K562 (cell line): ENCODE results near the gene XPR1. TPM values are rescaled to one million over a fixed set of nuclear protein-coding genes. Genes with fewer than 3 reads are reported as not detected.

Experiments
- ASH1L ChIP-seq: fragments of 450-650 bp; IDR thresholded peaks from 2 replicates; pipeline ENCODE4 v1.6.1; 2018; ENCODE audit warnings: borderline replicate concordance, mild to moderate bottlenecking, low read depth; ENCODE audit not compliant: partially characterized antibody
- GATAD2A ChIP-seq: fragments of 450-650 bp; IDR thresholded peaks from 2 replicates; pipeline ENCODE4 v1.6.1; 2017
- HDAC1 ChIP-seq, 2 experiments: fragments of 450-650 bp; IDR thresholded peaks; 2 replicates each; pipeline ENCODE4 v1.6.1; 2016 to 2017; ENCODE audit warnings: inconsistent platforms in 1 of 2, mild to moderate bottlenecking in 1 of 2, moderate library complexity in 1 of 2
- JUND ChIP-seq, 2 experiments: IDR thresholded peaks; 2 replicates in 1 of 2; 3 replicates in 1 of 2; pipeline ENCODE4 v1.6.1; 2011; ENCODE audit warnings: borderline replicate concordance in 2 of 2, low read depth in 2 of 2, low read length in 2 of 2, improper control_type of control experiment in 1 of 2, missing biosample characterization in 1 of 2, missing genetic modification characterization in 1 of 2, missing genetic modification reagents in 1 of 2
- PHF21A ChIP-seq: fragments of 450-650 bp; IDR thresholded peaks from 2 replicates; pipeline ENCODE4 v1.6.1; 2017; ENCODE audit warnings: low read depth, borderline replicate concordance
- RBM25 ChIP-seq: fragments of 200-400 bp; formaldehyde crosslinking; IDR thresholded peaks from 2 replicates; pipeline ENCODE4 v1.6.1; 2018; ENCODE audit warnings: low read length, low read depth, moderate library complexity; ENCODE audit not compliant: severe bottlenecking
- SMARCE1 ChIP-seq: fragments of 450-650 bp; IDR thresholded peaks from 2 replicates; pipeline ENCODE4 v1.7.1; 2016; ENCODE audit warnings: mild to moderate bottlenecking
- ZNF217 ChIP-seq: sonication (generic); formaldehyde crosslinking; IDR thresholded peaks from 2 replicates; pipeline ENCODE4 v1.8.0; 2022; ENCODE audit warnings: mild to moderate bottlenecking, missing genetic modification reagents
- ZNF263 ChIP-seq: sonication (generic); formaldehyde crosslinking; IDR thresholded peaks from 2 replicates; pipeline ENCODE4 v1.8.0; 2022; ENCODE audit warnings: mild to moderate bottlenecking, missing genetic modification reagents, borderline replicate concordance
- polyA plus RNA-seq, 8 experiments: library from polyadenylated mRNA; depleted of rRNA in 4 of 8; stranded (reverse) in 5 of 8; unstranded in 3 of 8; fragments of >200 nt; fragmentation: Nextera tagmentation in 2 of 8; fragmentation: Illumina TruSeq in 1 of 8; extraction: Ambion mirVana in 2 of 8; extraction: Trizol in 1 of 8; gene quantifications; 2 replicates each; pipeline versions ENCODE4 v1.2.1 to v1.2.3, GENCODE V29; 2011 to 2014; ENCODE audit warnings: inconsistent platforms in 1 of 8, missing spikeins in 1 of 8
- total RNA-seq, 7 experiments: library from RNA; depleted of rRNA in 6 of 7; stranded (reverse); fragments of >200 nt in 6 of 7; fragmentation: Illumina TruSeq in 2 of 7; extraction: Trizol in 2 of 7; gene quantifications; 2 replicates each; pipeline versions ENCODE4 v1.2.1 to v1.2.3, GENCODE V29; 2011 to 2021; ENCODE audit warnings: low replicate concordance in 1 of 7
- TF ChIP-seq, protein P1 (sequence below): fragments of 200-800 bp; sonication (Bioruptor generic); IDR thresholded peaks from 2 replicates; pipeline ENCODE4 v1.6.1; 2016; ENCODE audit warnings: missing genetic modification characterization, missing compliant biosample characterization
- TF ChIP-seq, protein P2 (sequence below): sonication (generic); formaldehyde crosslinking; IDR thresholded peaks from 2 replicates; pipeline ENCODE4 v1.8.1; 2022; ENCODE audit warnings: missing genetic modification reagents
- TF ChIP-seq, protein P3 (sequence below): sonication (generic); formaldehyde crosslinking; IDR thresholded peaks from 2 replicates; pipeline ENCODE4 v1.8.0; 2022; ENCODE audit warnings: missing genetic modification reagents, mild to moderate bottlenecking, moderate library complexity, borderline replicate concordance

Gene XPR1
- total and polyA plus RNA-seq, 9 of the 15 experiments (the other 6 are each of a cell fraction or from before 2014, with no cell fraction given): 3.0 to 66.2 (median 38.6) TPM

DNA sequence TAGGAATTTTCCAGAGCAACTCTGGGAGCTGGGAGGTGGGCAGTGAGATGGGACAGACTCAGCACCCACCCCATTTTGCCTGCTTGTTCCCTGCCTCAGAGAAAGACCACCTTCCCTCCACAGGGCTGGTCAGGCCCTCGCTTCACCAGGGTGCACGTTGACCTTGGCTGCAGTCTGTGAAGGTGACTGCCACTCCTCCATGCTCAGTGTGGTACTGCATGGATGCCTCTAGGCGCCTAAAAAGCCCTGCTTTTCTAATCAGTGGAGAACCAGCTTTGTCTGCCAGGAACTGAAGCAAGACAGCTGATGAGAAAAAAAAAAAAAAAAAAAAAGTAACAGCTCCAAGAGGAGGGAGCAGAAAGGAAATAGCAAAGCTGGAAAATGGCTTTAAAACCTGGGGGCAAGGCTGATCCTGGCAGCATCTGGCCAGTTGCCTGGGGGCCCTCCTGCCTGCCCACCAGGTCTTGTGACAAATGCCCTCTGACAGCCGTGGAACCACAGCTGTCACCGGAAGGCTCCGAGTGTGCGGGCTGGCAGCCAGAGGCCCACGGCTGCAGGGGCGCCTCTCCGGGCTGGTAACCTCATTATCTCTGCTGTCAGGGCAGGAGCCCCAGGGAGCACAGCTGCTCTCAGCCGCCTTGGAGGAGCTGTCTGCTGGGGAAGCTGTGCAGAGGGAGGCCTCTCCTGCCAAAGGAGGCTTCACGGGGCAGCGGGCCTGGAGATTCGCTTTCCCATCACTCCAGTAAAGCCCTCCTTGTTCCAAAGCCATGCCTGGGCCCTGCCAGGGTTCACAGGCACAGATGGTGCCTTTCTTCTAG is 294.6 kb downstream of the XPR1 start (continued):
- TF ChIP-seq, protein P1, sequence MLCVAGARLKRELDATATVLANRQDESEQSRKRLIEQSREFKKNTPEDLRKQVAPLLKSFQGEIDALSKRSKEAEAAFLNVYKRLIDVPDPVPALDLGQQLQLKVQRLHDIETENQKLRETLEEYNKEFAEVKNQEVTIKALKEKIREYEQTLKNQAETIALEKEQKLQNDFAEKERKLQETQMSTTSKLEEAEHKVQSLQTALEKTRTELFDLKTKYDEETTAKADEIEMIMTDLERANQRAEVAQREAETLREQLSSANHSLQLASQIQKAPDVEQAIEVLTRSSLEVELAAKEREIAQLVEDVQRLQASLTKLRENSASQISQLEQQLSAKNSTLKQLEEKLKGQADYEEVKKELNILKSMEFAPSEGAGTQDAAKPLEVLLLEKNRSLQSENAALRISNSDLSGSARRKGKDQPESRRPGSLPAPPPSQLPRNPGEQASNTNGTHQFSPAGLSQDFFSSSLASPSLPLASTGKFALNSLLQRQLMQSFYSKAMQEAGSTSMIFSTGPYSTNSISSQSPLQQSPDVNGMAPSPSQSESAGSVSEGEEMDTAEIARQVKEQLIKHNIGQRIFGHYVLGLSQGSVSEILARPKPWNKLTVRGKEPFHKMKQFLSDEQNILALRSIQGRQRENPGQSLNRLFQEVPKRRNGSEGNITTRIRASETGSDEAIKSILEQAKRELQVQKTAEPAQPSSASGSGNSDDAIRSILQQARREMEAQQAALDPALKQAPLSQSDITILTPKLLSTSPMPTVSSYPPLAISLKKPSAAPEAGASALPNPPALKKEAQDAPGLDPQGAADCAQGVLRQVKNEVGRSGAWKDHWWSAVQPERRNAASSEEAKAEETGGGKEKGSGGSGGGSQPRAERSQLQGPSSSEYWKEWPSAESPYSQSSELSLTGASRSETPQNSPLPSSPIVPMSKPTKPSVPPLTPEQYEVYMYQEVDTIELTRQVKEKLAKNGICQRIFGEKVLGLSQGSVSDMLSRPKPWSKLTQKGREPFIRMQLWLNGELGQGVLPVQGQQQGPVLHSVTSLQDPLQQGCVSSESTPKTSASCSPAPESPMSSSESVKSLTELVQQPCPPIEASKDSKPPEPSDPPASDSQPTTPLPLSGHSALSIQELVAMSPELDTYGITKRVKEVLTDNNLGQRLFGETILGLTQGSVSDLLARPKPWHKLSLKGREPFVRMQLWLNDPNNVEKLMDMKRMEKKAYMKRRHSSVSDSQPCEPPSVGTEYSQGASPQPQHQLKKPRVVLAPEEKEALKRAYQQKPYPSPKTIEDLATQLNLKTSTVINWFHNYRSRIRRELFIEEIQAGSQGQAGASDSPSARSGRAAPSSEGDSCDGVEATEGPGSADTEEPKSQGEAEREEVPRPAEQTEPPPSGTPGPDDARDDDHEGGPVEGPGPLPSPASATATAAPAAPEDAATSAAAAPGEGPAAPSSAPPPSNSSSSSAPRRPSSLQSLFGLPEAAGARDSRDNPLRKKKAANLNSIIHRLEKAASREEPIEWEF (CRISPR knock-in tag): no peak
- TF ChIP-seq, protein P2, sequence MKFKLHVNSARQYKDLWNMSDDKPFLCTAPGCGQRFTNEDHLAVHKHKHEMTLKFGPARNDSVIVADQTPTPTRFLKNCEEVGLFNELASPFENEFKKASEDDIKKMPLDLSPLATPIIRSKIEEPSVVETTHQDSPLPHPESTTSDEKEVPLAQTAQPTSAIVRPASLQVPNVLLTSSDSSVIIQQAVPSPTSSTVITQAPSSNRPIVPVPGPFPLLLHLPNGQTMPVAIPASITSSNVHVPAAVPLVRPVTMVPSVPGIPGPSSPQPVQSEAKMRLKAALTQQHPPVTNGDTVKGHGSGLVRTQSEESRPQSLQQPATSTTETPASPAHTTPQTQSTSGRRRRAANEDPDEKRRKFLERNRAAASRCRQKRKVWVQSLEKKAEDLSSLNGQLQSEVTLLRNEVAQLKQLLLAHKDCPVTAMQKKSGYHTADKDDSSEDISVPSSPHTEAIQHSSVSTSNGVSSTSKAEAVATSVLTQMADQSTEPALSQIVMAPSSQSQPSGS (CRISPR knock-in tag): no peak
- TF ChIP-seq ASH1L (no peak), GATAD2A (0 out of 2 replicates have a peak, but pooled peaks have one; percentile 56), JUND (IDR thresholded peaks at IDR 0.05; ENCODE audit: borderline replicate concordance, low read depth, low read length) (no peak), JUND (tag; IDR thresholded peaks at IDR 0.05; ENCODE audit: borderline replicate concordance, low read depth, low read length) (peak; percentile 9; the same call in 1 of the 3 replicates), PHF21A (no peak), ZNF263 (CRISPR knock-in tag) (peak; percentile 98), ZNF217 (CRISPR knock-in tag) (no peak), RBM25 (no peak), HDAC1 (IDR thresholded peaks at IDR 0.05) (no peak), SMARCE1 (no peak; the same call in 1 of the 2 replicates)
- TF ChIP-seq, protein P3, sequence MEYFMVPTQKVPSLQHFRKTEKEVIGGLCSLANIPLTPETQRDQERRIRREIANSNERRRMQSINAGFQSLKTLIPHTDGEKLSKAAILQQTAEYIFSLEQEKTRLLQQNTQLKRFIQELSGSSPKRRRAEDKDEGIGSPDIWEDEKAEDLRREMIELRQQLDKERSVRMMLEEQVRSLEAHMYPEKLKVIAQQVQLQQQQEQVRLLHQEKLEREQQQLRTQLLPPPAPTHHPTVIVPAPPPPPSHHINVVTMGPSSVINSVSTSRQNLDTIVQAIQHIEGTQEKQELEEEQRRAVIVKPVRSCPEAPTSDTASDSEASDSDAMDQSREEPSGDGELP (CRISPR knock-in tag): peak; percentile 80
